WERI-Rb-1 (cell line): ENCODE data around the gene GNPDA1.

Experiments
- DNase-seq: peaks from one replicate; pipeline ENCODE4 v3.0.0-alpha.2; 2020
- H3K27ac ChIP-seq: fragments of 250-450 bp; sonication (Bioruptor Pico); 2 replicates; pipeline ENCODE4 v1.5.1; 2020; ENCODE audit warnings: mild to moderate bottlenecking, moderate library complexity
- H3K27me3 ChIP-seq: fragments of 250-450 bp; sonication (Bioruptor Pico); 2 replicates; pipeline ENCODE4 v1.5.1; 2021; ENCODE audit warnings: mild to moderate bottlenecking, low read depth, moderate library complexity; ENCODE audit not compliant: insufficient read depth, severe bottlenecking
- H3K36me3 ChIP-seq: fragments of 250-450 bp; sonication (Bioruptor Pico); 2 replicates; pipeline ENCODE4 v1.5.1; 2020; ENCODE audit warnings: mild to moderate bottlenecking, moderate library complexity
- H3K4me3 ChIP-seq: 2 replicates; pipeline ENCODE4 v1.5.1; 2011; ENCODE audit warnings: low read depth, mild to moderate bottlenecking, control low read depth, low read length
- H3K9me3 ChIP-seq: fragments of 250-450 bp; sonication (Bioruptor Pico); 2 replicates; pipeline ENCODE4 v1.5.1; 2021; ENCODE audit warnings: mild to moderate bottlenecking, moderate library complexity; ENCODE audit not compliant: severe bottlenecking
- CTCF ChIP-seq: IDR thresholded peaks from 2 replicates; pipeline ENCODE4 v1.5.1; 2011; ENCODE audit warnings: low read depth, mild to moderate bottlenecking, control low read depth, inconsistent platforms, low read length

The GNPDA1 gene

GRCh38 chr5:141992349-141992963 lies 20.4 kb downstream of the GNPDA1 start:
- H3K4me3 ChIP-seq = no peak overlapping the region
- H3K27ac ChIP-seq = no peak overlapping the region
- H3K9me3 ChIP-seq = no peaks in the 10 kb centered on the region
- peak; percentile 64 for DNase-seq
- peak; percentile 41; the same call in 1 of the 2 replicates for TF ChIP-seq CTCF
- no peaks in the 10 kb centered on the region for H3K27me3 ChIP-seq
- H3K36me3 ChIP-seq = peaks cover 18% of the 10 kb centered on the region

- TF ChIP-seq CTCF = no peak
- DNase-seq = no peak
- Histone ChIP-seq H3K4me3 (no peak overlapping the region), H3K36me3 (peaks cover 40% of the 10 kb centered on the region), H3K27me3 (no peaks in the 10 kb centered on the region), H3K27ac (no peak overlapping the region), H3K9me3 (no peaks in the 10 kb centered on the region)
Observed at GRCh38 chr5:141989720-141990119, 23.1 kb downstream of the GNPDA1 start.

GRCh38 chr5:141986072-141986471 lies 26.8 kb downstream of the GNPDA1 start:
- H3K9me3 ChIP-seq = no peaks in the 10 kb centered on the region

GRCh38 chr5:141982626-141983025 lies 30.2 kb downstream of the GNPDA1 start:
- H3K9me3 ChIP-seq = no peaks in the 10 kb centered on the region

More at GRCh38 chr5:141986072-141986471, 26.8 kb downstream of the GNPDA1 start:
- H3K36me3 ChIP-seq = peaks cover 51% of the 10 kb centered on the region
- TF ChIP-seq CTCF = no peak
- H3K27ac ChIP-seq = no peak overlapping the region
- H3K27me3 ChIP-seq = no peaks in the 10 kb centered on the region
- H3K4me3 ChIP-seq = no peak overlapping the region
- no peak for DNase-seq

GRCh38 chr5:141978389-141978788 lies 34.4 kb downstream of the GNPDA1 start:
- no peaks in the 10 kb centered on the region for H3K27me3 ChIP-seq
- TF ChIP-seq CTCF = no peak
- no peak overlapping the region for H3K27ac ChIP-seq
- no peak overlapping the region for H3K4me3 ChIP-seq
- no peak for DNase-seq
- peaks cover 68% of the 10 kb centered on the region for H3K36me3 ChIP-seq
- H3K9me3 ChIP-seq = no peaks in the 10 kb centered on the region

More at GRCh38 chr5:141982626-141983025, 30.2 kb downstream of the GNPDA1 start:
- TF ChIP-seq CTCF = no peak
- Histone ChIP-seq H3K4me3 (no peak overlapping the region), H3K36me3 (peaks cover 77% of the 10 kb centered on the region), H3K27ac (no peak overlapping the region), H3K27me3 (no peaks in the 10 kb centered on the region)
- DNase-seq = no peak

GRCh38 chr5:141976176-141976575 lies 36.7 kb downstream of the GNPDA1 start:
- Histone ChIP-seq H3K9me3 (no peaks in the 10 kb centered on the region), H3K4me3 (no peak overlapping the region), H3K27me3 (no peaks in the 10 kb centered on the region), H3K36me3 (peaks cover 62% of the 10 kb centered on the region), H3K27ac (no peak overlapping the region)
- DNase-seq = no peak
- no peak for TF ChIP-seq CTCF
